A549 (cell line): Measurements from ENCODE around the gene CFAP77. TPM values are rescaled to one million over a fixed set of nuclear protein-coding genes. Genes with fewer than 3 reads are reported as not detected.

Experiments
- ATAC-seq, 2 experiments: fragments of 200-7000 bp in 1 of 2; fragments of >200 bp in 1 of 2; cut with Nextera tagmentation in 1 of 2; cut with Tn5 transposase in 1 of 2; 3 replicates each; pipeline versions ENCODE4 v1.8.0 to v1.9.1; 2018 to 2020; ENCODE audit warnings: mild to moderate bottlenecking in 1 of 2, moderate library complexity in 1 of 2
- CTCF ChIA-PET: fragments of 300-600 bp; sonication (Branson Sonifier 250); formaldehyde crosslinking; extraction: SDS; loops from one replicate; lab custom pipeline; 2021; ENCODE audit warnings: antibody characterized with exemption, inconsistent platforms; lab: Yijun Ruan, JAX
- POLR2A ChIA-PET: fragments of 350-600 bp; formaldehyde crosslinking; extraction: SDS; loops from one replicate; lab custom pipeline; 2021; ENCODE audit warnings: antibody characterized with exemption, inconsistent platforms; lab: Yijun Ruan, JAX
- DNase-seq, 2 experiments: peaks; one replicate each; pipeline versions ENCODE4 v3.0.0 to v3.0.0-alpha.2; 2011 to 2016; ENCODE audit warnings: low read depth in 1 of 2, low spot score in 1 of 2
- FAIRE-seq: peaks from 2 replicates; lab custom pipeline; 2011; peaks lifted over from hg19 to GRCh38; lab: Jason Lieb, UNC
- H3K27ac ChIP-seq, 2 experiments: fragments of >200 bp; sonication (Bioruptor Twin); formaldehyde crosslinking; 3 replicates each; pipeline ENCODE4 v1.5.1; 2016 to 2017
- H3K4me1 ChIP-seq: fragments of >200 bp; sonication (Bioruptor Twin); formaldehyde crosslinking; 3 replicates; pipeline ENCODE4 v1.6.1; 2016
- H3K4me2 ChIP-seq: fragments of >200 bp; sonication (Bioruptor Twin); formaldehyde crosslinking; 3 replicates; pipeline ENCODE4 v1.6.1; 2016
- H3K4me3 ChIP-seq: fragments of >200 bp; sonication (Bioruptor Twin); formaldehyde crosslinking; 3 replicates; pipeline ENCODE4 v1.5.1; 2016
- H3K9me3 ChIP-seq: fragments of >200 bp; sonication (Bioruptor Twin); formaldehyde crosslinking; 3 replicates; pipeline ENCODE4 v1.6.1; 2016
- CBX8 ChIP-seq: fragments of 200-600 bp; sonication (generic); IDR thresholded peaks from 2 replicates; pipeline ENCODE4 v1.6.1; 2016
- CEBPB ChIP-seq, 2 experiments: fragments of >200 bp in 1 of 2; sonication (Bioruptor Twin) in 1 of 2; formaldehyde crosslinking in 1 of 2; IDR thresholded peaks; 2 replicates each; pipeline ENCODE4 v1.6.1; 2012 to 2016
- CHD2 ChIP-seq: fragments of 150-350 bp; IDR thresholded peaks from 2 replicates; pipeline ENCODE4 v1.6.1; 2014; ENCODE audit warnings: low read length; ENCODE audit not compliant: partially characterized antibody
- CTCF ChIP-seq: fragments of >200 bp; sonication (Bioruptor Twin); formaldehyde crosslinking; IDR thresholded peaks from 3 replicates; pipeline ENCODE4 v1.5.1; 2016
- EP300 ChIP-seq, 2 experiments: fragments of >200 bp; sonication (Bioruptor Twin); formaldehyde crosslinking; IDR thresholded peaks; 2 replicates in 1 of 2; 3 replicates in 1 of 2; pipeline ENCODE4 v1.6.1; 2016 to 2017
- FOSB ChIP-seq: fragments of 250-450 bp; sonication (Bioruptor Pico); IDR thresholded peaks from 2 replicates; pipeline ENCODE4 v1.5.0; 2020; ENCODE audit warnings: mild to moderate bottlenecking, moderate library complexity
- GATA3 ChIP-seq: IDR thresholded peaks from 2 replicates; pipeline ENCODE4 v1.6.1; 2012; ENCODE audit warnings: borderline replicate concordance
- HDAC2 ChIP-seq: fragments of 200-600 bp; sonication (generic); IDR thresholded peaks from 2 replicates; pipeline ENCODE4 v1.6.1; 2016
- HMGXB4 ChIP-seq: fragments of 250-450 bp; sonication (Bioruptor Pico); IDR thresholded peaks from 2 replicates; pipeline ENCODE4 v1.5.0; 2021; ENCODE audit warnings: mild to moderate bottlenecking, moderate library complexity, borderline replicate concordance
- HOXB13 ChIP-seq: fragments of 250-450 bp; sonication (Bioruptor Pico); IDR thresholded peaks from 2 replicates; pipeline ENCODE4 v1.5.0; 2020; ENCODE audit warnings: low read depth, mild to moderate bottlenecking, moderate library complexity
- HOXB5 ChIP-seq: fragments of 250-450 bp; sonication (Bioruptor Pico); IDR thresholded peaks from 2 replicates; pipeline ENCODE4 v1.5.0; 2020; ENCODE audit warnings: mild to moderate bottlenecking, moderate library complexity
- JUN ChIP-seq, 2 experiments: fragments of >200 bp; sonication (Bioruptor Twin); formaldehyde crosslinking; IDR thresholded peaks; 2 replicates in 1 of 2; 3 replicates in 1 of 2; pipeline ENCODE4 v1.6.1; 2016 to 2017
- NPAS2 ChIP-seq: fragments of 250-450 bp; sonication (Bioruptor Pico); IDR thresholded peaks from 2 replicates; pipeline ENCODE4 v1.8.0; 2022; ENCODE audit warnings: mild to moderate bottlenecking, moderate library complexity, borderline replicate concordance
- PHF8 ChIP-seq: fragments of 200-600 bp; sonication (generic); IDR thresholded peaks from 2 replicates; pipeline ENCODE4 v1.6.1; 2016; ENCODE audit warnings: low read depth, mild to moderate bottlenecking, antibody characterized with exemption, moderate library complexity, borderline replicate concordance
- POLR2AphosphoS2 ChIP-seq: conservative IDR thresholded peaks from 2 replicates; pipeline ENCODE4 v1.6.1; 2012; ENCODE audit warnings: low read length, improper control_type of control experiment, inconsistent platforms
- RAD21 ChIP-seq, 2 experiments: fragments of >200 bp in 1 of 2; sonication (Bioruptor Twin) in 1 of 2; formaldehyde crosslinking in 1 of 2; IDR thresholded peaks in 1 of 2; conservative IDR thresholded peaks in 1 of 2; 2 replicates in 1 of 2; 3 replicates in 1 of 2; pipeline ENCODE4 v1.6.1; 2012 to 2018; ENCODE audit warnings: inconsistent platforms in 1 of 2
- RARB ChIP-seq: fragments of 250-450 bp; sonication (Bioruptor Pico); IDR thresholded peaks from 2 replicates; pipeline ENCODE4 v1.8.0; 2021; ENCODE audit warnings: mild to moderate bottlenecking, moderate library complexity
- RCOR1 ChIP-seq: fragments of 150-350 bp; IDR thresholded peaks from 2 replicates; pipeline ENCODE4 v1.6.1; 2014; ENCODE audit warnings: antibody characterized with exemption, low read length, low read depth
- RFX5 ChIP-seq: fragments of 450-650 bp; IDR thresholded peaks from 2 replicates; pipeline ENCODE4 v1.7.1; 2014; ENCODE audit warnings: antibody characterized with exemption, mild to moderate bottlenecking, moderate library complexity
- RNF2 ChIP-seq: fragments of 200-600 bp; sonication (generic); IDR thresholded peaks from 2 replicates; pipeline ENCODE4 v1.6.1; 2016; ENCODE audit warnings: low read depth, mild to moderate bottlenecking, antibody characterized with exemption, moderate library complexity, borderline replicate concordance
- TFCP2L1 ChIP-seq: fragments of 250-450 bp; sonication (Bioruptor Pico); IDR thresholded peaks from 2 replicates; pipeline ENCODE4 v1.5.0; 2021; ENCODE audit warnings: mild to moderate bottlenecking
- ZFP36 ChIP-seq: fragments of 450-650 bp; IDR thresholded peaks from 2 replicates; pipeline ENCODE4 v1.6.1; 2014; ENCODE audit warnings: borderline replicate concordance; ENCODE audit not compliant: partially characterized antibody
- WGBS: methylation state at CpG from one replicate; pipeline ENCODE4 v1.1.6; 2017; ENCODE audit errors: missing lambda C conversion rate; 5-methylcytosine and 5-hydroxymethylcytosine counted together
- polyA plus RNA-seq, 4 experiments: library from polyadenylated mRNA; depleted of rRNA in 3 of 4; stranded (reverse); fragments of >200 nt; fragmentation: RNase III in 1 of 4; extraction: RNeasy Plus Mini Kit Qiagen cat#74134 plus additional on column Dnase treatment in 1 of 4; gene quantifications; 2 replicates in 3 of 4; 3 replicates in 1 of 4; pipeline ENCODE4 v1.2.3, GENCODE V29; 2011 to 2017

CFAP77 gene
- polyA plus RNA-seq, 2 of the 4 experiments (the other 2 are of a cell fraction) = 0.05 TPM; not detected in 1

DNA sequence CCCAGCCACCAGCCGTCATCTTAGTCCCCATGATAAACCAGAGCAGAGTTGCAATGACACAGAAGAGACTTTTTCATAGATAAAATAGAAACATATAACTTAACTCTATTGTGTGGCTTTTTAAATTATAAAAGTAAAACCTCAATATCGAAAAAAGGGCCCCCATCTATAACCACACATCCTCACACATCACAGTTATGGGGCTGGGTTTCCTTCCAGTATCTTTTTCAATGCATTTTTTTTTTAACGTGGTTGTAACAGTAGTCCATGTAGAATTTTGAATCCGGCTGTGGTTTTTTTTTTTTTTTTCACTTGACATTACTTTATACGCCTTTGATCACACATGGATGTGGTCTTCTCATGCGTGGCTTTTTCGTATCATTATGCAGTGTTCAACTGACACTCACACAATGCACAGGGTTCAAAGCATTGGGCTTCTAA lies 77.4 kb downstream of the CFAP77 start:
- H3K27ac ChIP-seq = no peak overlapping the region
- H3K9me3 ChIP-seq = no peaks in the 10 kb centered on the region
- no peak overlapping the region for H3K4me3 ChIP-seq
- H3K4me2 ChIP-seq = no peak overlapping the region
- H3K4me1 ChIP-seq = no peaks in the 10 kb centered on the region
- 54% methylated on average over 7 of the region's 7 CpGs for WGBS
- FAIRE-seq (no peak), ATAC-seq (no peak), DNase-seq (no peak)
- TF ChIP-seq RARB (CRISPR knock-in tag) (no peak), POLR2AphosphoS2 (no peak), CBX8 (no peak), GATA3 (no peak), HDAC2 (no peak), HOXB13 (CRISPR knock-in tag) (no peak), CTCF (no peak), ZFP36 (no peak), CEBPB (IDR thresholded peaks at IDR 0.05) (no peak)
- POLR2A ChIA-PET = no interaction called here
- CTCF ChIA-PET = interaction anchor here (0.9 to 2.3 kb wide), 2 partner anchors 19 to 24 kb away, joined by 3 to 15 read pairs; no protein-coding TSS in a partner anchor

- TF ChIP-seq HMGXB4 (CRISPR knock-in tag) (no peak), RNF2 (no peak), RFX5 (no peak), NPAS2 (CRISPR knock-in tag) (no peak), RCOR1 (no peak), HOXB5 (CRISPR knock-in tag) (no peak), EP300 (IDR thresholded peaks at IDR 0.05) (no peak), FOSB (CRISPR knock-in tag) (no peak), HDAC2 (no peak), PHF8 (no peak), JUN (IDR thresholded peaks at IDR 0.05) (no peak), TFCP2L1 (CRISPR knock-in tag) (no peak), RAD21 (conservative IDR thresholded peaks at IDR 0.05 in 1 of 2, IDR thresholded peaks at IDR 0.05 in 1 of 2) (no peak), CHD2 (no peak)
- TF ChIP-seq, all 56 proteins: peak for 0
- 19% methylated on average over 7 of the region's 7 CpGs for WGBS
- ChIA-PET CTCF (interaction anchor here (0.9 to 2.3 kb wide), 6 partner anchors 19 to 153 kb away, joined by 3 to 15 read pairs (median 4); no protein-coding TSS in a partner anchor), POLR2A (no interaction called here)
- no peak overlapping the region for H3K4me3 ChIP-seq
- no peak overlapping the region for H3K27ac ChIP-seq
- no peak overlapping the region for H3K4me2 ChIP-seq
- ATAC-seq = no peak
- no peak for DNase-seq
- no peak for FAIRE-seq
- H3K9me3 ChIP-seq = no peaks in the 10 kb centered on the region
- no peaks in the 10 kb centered on the region for H3K4me1 ChIP-seq
These were observed 78.0 kb downstream of the CFAP77 start for GRCh38 chr9:132487980-132488535.
